GM12874 (cell line): Measurements from ENCODE around the gene F12.

Source experiments
- CTCF ChIP-seq: IDR thresholded peaks from 2 replicates; pipeline ENCODE4 v1.5.1; 2011; ENCODE audit warnings: low read depth, mild to moderate bottlenecking, control low read depth, low read length, moderate library complexity; ENCODE audit not compliant: insufficient read depth

The F12 gene

DNA sequence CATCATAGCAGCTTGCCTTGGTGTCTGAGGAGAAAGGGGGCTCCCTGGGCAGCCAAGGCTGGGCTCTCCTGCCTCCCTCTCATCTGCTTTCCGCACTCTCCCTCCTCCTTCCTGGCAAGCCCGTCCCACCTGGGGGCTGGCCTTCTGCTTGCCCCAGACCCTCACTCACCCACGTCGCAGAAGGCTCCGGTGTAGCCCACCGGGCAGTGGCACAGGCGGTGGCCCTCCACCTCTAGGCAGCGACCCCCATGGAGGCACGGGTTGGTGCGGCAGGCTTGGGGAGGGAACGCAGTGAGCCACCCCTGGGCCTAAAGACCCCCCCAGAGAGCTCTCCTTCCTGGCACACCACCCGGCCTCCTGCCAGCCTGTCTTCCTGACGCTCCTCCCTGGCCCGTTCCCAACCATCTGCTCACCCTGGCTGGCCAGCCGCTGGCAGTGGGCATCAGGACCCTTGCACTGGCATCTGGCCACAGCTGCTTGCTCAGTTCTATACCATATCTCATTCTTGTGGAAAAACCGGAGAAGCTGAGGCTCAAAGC lies 4.7 kb downstream of the F12 start:
- no peak for TF ChIP-seq CTCF

GRCh38 chr5:177403792-177404640 lies 5.3 kb downstream of the F12 start:
- peak; percentile 96 for TF ChIP-seq CTCF

GRCh38 chr5:177403102-177403791 lies 6.1 kb downstream of the F12 start:
- TF ChIP-seq CTCF = no peak

DNA sequence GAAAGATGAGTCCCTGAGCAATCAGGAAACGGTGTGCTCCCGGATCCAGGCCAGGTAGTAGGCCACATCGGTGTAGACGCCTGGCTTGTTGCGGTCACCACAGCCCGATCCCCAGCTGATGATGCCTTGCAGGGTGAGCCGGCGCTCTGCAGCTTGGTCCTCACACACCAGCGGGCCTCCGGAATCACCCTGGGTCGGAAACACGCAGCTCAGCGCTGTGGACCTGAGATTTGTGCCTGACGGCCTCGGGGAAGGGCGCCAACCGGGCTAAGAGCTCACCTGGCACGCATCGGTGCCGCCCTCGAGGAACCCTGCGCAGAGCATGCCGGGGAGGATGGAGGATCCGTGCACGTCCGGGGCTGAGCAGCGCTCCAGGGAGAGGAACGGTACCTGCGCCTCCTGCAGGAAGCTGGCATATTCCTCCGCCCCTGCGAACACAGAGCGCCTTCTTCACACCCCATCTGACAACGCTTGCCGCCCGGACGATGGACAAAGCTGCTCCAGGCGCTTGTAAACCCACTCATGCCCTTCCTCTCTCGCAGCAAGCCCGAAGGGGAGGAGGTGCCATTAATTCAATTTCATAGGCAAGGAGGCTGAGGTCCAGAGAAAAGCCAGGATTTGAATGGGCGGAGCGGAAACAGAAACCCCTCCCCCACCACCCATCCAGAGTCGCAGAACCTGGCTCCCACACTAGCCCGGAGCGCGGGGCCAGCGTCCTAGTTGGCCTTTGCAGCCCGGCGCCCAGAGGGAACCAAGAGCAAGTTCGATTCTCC lies 6.9 kb downstream of the F12 start:
- peak; percentile 55 for TF ChIP-seq CTCF

DNA sequence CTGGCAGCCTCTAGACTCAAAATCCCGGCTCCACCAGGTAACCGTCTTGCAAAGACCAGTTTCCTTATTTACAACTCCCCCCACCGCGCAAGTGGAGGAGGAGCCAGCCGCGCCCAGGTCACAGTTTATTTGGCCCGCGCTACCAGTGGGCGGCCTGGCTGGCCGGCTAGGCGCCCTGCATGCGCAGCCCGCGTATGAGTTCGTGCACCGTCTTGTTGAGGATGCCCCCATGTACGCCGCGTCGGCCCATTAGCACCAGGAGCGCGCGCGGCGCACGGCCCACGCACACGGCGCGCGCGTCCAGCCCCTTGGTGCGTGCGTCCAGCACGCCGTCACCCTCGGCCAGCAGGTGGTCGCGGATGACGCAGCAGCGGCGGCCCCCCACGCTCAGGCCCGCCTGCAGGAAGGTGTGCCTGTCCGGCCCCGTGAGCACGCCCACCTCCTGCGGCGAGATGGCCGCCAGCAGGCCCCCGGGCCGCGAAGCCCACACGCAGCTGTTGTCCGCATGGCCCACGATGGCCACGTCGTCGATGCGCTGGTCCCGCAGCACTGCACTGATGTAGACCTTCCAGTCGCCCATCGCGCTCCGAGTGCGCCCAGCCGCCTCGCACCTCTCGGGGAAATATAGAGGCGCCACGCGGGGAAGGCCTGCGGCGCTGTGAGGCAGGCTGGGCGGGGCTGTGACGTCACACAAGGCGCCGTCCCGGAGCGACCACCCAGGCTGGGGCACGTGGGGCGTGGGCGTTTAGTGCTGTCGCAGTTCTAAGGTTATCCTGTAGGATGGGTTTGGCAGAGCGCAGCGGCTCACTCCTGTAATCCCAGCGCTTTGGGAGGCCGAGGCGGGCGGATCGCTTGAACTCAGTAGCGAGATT lies 9.1 kb downstream of the F12 start, which contains the start of gene PFN3:
TSS of gene PFN3 (minus strand) at position 665 of the 872 bp plus-strand sequence. CDS start at position 580, 85 bp downstream.
- TF ChIP-seq CTCF = no peak

DNA sequence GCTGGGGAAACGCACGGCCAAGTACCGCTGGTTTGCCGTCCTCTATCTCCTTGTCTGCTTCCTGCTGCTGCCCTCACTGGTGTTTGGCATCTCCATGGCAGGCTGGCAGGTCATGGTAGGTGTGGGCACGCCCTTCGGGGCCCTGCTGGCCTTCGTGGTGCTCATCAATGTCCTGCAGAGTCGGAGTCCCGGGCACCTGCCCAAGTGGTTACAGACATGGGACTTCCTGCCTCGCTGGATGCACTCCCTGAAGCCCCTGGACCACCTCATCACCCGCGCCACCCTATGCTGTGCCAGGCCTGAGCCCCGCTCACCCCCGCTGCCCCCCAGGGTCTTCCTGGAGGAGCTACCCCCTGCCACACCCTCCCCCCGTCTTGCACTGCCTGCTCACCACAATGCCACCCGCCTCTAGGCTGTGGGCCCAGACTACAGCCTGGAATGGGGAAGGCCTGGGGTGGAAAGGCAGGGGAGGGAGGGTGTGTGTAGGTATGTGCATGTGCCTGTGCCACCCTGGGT lies 11.4 kb downstream of the F12 start:
- TF ChIP-seq CTCF = no peak
